ENCODE data around the gene ZNF628.

ZNF628 gene

DNA sequence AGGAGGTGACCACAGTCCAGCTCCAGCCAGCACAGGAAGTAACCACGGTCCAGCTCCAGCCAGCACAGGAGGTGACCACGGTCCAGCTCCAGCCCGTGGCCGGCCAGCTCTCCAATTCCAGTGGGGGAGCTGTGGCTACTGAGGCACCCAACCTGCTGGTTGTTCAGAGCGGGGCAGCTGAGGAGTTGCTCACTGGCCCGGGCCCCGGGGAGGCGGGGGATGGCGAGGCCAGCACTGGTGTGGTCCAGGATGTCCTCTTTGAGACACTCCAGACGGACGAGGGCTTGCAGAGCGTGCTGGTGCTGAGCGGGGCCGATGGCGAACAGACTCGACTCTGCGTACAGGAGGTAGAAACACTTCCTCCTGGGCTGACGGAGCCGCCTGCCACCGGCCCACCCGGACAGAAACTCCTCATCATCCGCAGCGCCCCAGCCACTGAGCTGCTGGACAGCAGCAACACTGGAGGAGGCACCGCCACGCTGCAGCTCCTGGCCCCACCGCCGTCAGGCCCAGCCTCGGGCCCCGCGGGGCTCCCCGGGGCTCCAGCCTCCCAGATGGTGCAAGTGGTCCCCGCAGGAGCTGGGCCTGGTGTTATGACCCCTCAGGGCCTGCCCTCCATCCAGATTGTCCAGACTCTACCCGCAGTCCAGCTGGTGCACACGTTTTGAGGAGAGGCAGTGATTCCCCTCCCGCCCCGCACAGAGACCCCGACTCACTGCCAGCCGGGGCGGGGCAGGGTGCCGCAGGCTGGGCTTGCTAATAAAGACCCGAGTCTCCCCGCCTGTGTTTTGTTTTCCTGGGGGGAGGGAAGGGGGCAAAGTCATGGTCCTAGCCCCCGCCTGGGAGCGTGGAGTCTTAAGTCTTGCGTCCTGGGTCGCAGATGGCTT is 7.5 kb downstream of the ZNF628 start:
- in situ Hi-C loops (cut with MboI; ENCODE audit: low sequenced_read_pairs), result no loop called here

- in situ Hi-C loops (cut with MboI; ENCODE audit: low sequenced_read_pairs), result no loop called here
These were observed 8.4 kb downstream of the ZNF628 start, which contains the start of gene NAT14 for GRCh38 chr19:55484593-55485438. NAT14 (plus strand) TSS chr19:55485188; CDS start chr19:55485709, 521 bp downstream.

DNA sequence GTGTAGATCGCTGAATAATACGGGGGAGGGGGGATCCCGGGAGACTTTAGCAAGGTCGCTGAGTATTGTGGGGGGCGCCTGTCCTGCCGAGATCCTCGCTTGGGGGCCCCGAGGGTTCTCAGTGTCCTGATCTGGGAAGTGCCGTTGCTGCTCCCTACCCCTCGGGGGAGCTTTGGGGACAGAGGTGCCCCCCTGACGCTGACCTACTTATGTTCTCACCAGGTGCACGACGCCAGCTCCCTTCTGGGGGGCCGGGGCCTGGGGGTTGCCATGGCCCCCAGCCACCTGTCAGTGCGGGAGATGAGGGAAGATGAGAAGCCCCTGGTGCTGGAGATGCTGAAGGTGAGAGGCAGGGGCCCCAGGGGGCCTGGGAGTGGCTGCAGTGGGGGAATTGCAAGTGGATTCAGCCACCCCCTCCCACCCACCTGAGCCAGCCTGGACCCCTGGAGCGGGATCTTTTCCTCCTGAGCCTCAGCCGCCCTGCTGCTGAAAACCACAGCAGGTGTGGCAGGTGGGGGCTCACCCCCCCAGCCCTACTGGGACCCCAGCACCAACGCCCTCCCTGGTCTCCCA is 9.1 kb downstream of the ZNF628 start:
- in situ Hi-C loops (cut with MboI; ENCODE audit: low sequenced_read_pairs), result no loop called here

- in situ Hi-C loops (cut with MboI; ENCODE audit: low sequenced_read_pairs), result no loop called here
These were observed 9.9 kb downstream of the ZNF628 start for GRCh38 chr19:55486043-55486970.

DNA sequence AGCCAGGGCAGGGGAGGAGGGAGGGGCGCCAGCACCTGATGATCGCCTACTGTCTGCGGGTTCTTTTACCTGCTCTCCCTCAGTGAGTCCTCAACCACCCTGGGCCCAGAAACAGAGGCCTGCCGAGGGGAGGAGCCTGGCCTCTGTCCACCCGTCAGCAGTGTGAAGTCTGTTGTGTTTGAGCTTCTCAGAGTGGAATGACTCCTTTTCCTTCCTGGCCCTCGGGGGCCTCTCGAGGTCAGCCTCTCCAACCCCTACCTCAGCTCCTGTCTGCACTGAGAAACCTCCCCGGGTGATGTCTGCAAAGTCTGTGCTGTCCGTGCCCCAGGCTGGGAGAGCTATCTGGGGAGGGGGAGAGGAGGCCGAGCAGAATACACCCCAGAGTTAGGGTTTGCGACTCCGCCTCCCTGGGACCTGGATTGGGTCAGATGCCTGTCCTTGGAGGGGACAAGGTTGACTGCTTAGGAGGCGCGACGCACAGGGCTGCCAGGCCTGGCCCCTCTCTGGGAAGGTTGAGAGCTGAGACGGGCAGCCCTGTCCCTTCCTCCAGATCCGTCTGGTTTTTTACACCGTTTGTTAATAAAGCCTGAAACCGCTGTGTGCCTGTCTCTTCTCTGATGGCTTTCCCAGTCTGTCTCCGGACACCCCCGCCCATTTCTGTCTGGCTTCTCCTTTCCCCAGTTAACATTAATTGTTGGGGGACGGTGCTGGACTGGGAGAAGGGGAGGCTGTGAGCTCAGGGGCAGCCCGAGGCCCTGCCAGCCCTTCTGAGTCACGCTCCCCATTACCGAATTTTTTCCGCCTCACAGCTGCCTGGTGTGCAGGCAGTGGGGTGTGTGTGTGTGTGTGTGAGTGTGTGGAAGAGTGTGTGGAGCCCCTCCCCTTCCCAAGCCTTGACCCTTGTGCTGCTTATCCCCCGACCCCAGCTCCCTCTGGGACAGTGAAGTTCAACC is 10.8 kb downstream of the ZNF628 start:
- in situ Hi-C loops (cut with MboI; ENCODE audit: low sequenced_read_pairs), result no loop called here

- in situ Hi-C loops (cut with MboI; ENCODE audit: low sequenced_read_pairs), result no loop called here
These were observed 11.7 kb downstream of the ZNF628 start, which contains the start of gene SSC5D for GRCh38 chr19:55487924-55488687. SSC5D (plus strand) TSS chr19:55488436; CDS start chr19:55488590, 154 bp downstream.

DNA sequence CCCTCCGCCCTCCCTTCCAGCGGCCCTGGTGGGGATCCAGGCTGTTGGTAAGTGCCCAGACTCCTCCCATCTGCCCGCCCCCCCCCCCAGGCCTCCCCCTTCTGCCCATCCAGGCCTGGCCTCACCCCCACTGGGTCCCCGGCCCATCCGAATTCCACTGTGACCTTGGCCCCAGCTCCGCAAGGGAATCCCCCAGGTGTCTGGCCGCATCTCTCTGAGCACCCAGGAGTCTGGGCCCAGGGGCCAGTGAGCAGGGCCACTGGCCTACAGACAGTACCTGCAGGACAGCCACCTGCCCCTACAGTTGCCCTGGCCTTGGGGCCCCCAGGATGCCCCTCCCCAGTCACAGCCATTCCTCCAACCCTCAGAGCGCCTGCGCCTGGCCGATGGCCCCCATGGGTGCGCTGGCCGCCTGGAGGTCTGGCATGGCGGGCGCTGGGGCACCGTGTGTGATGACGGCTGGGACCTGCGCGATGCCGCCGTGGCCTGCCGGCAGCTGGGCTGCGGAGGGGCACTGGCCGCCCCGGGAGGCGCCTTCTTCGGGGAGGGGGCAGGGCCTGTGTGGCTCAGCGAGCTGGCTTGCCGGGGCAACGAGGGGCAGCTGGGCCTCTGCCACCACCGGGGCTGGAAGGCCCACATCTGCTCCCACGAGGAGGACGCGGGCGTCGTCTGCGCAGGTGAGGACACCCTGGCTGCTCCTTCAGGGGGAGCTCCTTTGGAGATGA is 12.7 kb downstream of the ZNF628 start:
- in situ Hi-C loops (cut with MboI; ENCODE audit: low sequenced_read_pairs), result no loop called here

DNA sequence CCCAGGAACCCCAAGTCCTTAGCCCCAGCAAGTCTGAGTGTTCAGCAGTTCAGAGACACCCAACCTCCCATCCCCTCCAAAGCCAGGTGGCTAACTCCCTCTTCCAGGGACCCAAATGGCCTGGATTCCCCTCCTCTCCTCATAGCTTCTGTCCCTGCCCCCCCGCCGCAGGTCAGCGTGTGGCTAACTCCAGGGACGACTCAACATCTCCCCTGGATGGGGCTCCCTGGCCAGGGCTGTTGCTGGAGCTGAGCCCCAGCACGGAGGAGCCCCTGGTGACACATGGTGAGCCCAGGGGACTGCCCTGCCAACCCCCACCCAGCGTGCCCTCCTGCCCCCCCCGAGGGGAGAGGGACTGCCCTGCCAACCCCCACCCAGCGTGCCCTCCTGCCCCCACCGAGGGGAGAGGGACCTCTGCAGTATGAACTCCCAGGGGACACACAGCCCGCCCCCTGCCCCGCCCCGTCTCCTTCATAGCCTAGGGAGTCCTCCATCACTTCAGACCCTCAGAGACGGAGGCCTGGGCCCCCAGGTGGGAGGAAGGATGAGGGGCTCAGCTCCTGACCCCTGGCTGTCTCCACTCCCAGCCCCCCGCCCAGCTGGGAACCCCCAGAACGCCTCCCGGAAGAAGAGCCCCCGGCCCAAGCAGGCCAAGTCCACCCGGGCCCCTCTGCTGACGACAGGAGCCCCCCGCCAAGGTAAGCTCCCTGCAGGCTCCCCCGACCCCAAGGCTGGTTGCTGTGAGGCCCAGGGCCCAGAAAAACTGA is 13.5 kb downstream of the ZNF628 start:
- in situ Hi-C loops (cut with MboI; ENCODE audit: low sequenced_read_pairs), result no loop called here

GRCh38 chr19:55490478-55491432 is 14.3 kb downstream of the ZNF628 start:
- in situ Hi-C loops (cut with MboI; ENCODE audit: low sequenced_read_pairs), result no loop called here

DNA sequence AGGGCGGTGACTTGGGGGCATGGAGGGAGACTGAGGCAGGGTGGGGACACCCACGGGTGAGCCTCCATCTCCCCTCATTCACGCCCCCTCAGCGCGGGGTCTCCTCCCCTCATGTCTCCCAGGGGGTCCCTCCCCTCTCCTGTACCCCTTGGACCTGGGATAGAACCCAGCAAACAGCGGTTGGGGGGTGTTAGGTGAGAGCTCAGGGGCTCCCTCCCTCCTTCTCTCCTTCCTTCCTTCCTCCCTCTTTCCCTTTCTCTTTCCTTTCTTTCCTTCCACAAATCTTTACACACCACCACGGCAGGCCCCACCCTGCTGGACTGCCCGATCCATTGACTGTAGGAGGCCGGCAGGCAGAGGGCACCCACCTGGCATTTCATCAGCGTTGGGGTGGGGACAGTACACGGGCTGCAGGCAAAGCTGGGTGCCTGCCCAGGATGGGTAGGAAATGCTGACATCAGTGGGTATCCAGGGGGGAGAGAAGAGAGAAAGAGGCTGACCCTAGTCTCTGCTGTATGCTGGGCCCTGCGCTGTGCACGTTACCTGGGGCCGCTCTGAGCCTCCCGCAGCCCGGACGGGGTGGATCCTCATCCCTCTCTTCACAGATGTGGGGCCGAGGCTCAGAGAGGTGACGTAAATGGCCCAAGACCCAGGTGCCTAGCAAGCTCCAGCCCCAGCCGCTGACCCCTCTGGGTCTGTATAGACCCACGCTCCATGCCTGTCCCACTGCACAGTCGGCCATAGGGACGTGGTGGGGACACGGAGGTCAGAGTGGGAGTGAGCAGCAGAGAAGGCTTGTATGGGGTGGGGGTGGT is 15.3 kb downstream of the ZNF628 start:
- in situ Hi-C loops (cut with MboI; ENCODE audit: low sequenced_read_pairs), result no loop called here

DNA sequence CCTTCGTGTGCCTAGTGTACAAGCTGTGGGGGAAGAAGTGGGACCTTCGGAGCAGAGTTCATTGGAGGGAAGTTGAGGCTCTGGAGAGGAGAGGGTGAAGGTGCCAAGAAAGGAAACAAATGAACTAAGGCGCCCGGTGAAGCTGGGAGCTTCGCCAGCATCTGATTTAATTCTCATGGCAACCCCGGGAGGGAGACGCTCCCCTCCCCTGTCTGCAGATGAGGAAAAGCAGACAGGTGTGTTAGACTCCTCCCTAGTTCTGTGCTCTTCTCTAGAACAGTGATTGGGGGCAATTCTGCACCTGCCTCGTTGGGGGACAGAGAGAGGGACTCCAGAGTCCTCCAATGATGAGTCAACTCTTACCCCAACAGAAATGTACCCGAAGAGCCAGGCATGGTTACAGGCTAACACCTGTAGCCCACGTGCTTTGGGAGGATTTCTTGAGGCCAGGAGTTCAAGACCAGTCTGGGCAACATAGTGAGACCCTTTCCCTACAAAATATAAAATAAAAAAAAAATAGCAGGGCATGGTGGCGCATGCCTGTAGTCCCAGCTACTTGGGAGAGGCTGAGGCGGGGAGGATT is 16.0 kb downstream of the ZNF628 start:
- in situ Hi-C loops (cut with MboI; ENCODE audit: low sequenced_read_pairs), result no loop called here

DNA sequence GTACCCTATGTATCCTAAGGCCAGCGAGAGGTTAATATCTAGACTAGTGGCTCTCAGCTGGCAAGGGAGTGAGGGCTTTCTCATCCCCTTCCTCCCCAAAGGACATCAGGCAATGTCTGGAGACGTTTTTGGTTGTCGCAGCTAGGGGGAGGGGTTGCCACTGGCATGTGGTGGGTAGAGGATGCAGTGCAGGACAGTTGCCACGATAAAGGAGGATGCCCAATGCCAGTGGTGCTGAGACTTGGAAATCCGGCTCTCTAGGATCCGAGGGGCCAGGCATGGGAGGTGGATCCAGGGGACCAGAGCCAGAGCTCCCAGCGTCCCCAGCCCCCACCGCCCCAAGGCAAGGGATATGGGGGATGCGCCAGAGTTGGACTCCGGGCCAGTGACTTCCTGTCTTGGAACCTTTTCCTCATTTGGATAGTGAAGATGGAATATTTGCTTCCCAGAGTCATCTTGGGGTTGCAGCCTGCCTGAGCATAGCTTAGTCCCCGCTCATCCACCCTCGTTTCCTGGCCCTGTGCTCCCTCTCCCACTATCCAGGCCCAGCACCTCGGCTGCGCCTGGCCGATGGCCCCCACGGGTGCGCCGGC is 16.7 kb downstream of the ZNF628 start:
- in situ Hi-C loops (cut with MboI; ENCODE audit: low sequenced_read_pairs), result no loop called here

DNA sequence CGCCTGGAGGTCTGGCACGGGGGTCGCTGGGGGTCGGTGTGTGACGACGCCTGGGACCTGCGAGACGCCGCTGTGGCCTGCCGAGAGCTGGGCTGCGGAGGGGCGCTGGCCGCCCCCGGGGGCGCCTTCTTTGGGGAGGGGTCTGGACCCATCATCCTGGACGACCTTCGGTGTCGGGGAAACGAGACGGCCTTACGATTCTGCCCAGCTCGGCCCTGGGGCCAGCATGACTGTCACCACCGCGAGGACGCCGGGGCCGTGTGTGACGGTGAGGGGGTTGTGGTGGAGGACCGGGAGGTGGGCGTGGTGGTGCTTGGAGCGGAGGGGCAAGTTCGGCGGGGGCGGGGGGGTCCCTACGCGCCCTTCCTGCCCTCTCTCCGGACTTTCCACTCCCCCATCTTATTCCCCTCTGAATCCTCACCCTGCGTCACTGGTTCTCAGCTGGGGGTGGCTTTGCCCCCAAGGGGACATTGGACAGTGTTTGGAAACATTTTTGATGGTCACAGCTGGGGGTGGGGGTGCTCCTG is 17.3 kb downstream of the ZNF628 start:
- in situ Hi-C loops (cut with MboI; ENCODE audit: low sequenced_read_pairs), result no loop called here

GRCh38 chr19:55494172-55494761 is 17.9 kb downstream of the ZNF628 start:
- in situ Hi-C loops (cut with MboI; ENCODE audit: low sequenced_read_pairs), result no loop called here
